ENCODE data around the gene SLC26A11.
"Not testable (repeated sequence)": the region's sequence is repeated elsewhere in the genome, so short reads cannot be mapped to it uniquely, and the experiment has no call there.

The SLC26A11 gene

GRCh38 chr17:80219013-80219762 lies 1.0 kb upstream of the SLC26A11 start:
- DNase-seq, result no peak

DNA sequence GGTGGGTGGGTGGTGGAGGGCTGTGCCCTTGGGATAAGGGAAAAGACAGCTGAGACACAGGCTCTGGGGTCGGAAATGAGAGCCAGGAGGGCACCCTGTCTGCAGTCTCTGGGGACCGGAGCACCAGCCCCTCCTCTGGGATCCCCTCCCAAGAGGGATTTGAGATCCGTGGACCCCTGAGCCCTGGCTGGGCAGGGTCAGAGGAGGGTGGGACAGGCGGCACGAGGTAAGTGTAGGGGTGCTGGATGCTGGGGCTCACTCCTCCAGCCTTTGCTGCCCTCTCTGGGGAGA lies 519 bp upstream of the SLC26A11 start:
- no peak for DNase-seq

DNA sequence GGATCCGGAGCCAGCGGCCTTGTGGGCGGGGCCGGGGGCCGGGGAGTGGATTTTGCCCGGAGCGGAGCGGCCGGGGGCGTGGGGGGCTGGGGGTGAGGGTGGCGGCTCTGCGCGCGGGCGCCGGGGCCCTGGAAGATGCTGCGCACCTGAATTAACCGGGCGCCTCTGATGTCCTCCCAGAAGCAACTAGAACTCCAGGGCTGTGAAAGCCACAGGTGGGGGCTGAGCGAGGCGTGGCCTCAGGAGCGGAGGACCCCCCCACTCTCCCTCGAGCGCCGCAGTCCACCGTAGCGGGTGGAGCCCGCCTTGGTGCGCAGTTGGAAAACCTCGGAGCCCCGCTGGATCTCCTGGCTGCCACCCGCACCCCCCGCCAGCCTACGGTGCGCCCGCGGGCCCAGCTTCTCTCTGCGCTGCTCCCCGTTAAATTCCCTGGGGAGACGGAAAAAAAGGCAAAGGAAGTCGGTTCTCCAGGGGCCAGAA lies 549 bp downstream of the SLC26A11 start:
- no peak for DNase-seq

GRCh38 chr17:80221351-80222105 lies 1.3 kb downstream of the SLC26A11 start:
- DNase-seq, result no peak

GRCh38 chr17:80222376-80223141 lies 2.3 kb downstream of the SLC26A11 start:
- no peak for DNase-seq

DNA sequence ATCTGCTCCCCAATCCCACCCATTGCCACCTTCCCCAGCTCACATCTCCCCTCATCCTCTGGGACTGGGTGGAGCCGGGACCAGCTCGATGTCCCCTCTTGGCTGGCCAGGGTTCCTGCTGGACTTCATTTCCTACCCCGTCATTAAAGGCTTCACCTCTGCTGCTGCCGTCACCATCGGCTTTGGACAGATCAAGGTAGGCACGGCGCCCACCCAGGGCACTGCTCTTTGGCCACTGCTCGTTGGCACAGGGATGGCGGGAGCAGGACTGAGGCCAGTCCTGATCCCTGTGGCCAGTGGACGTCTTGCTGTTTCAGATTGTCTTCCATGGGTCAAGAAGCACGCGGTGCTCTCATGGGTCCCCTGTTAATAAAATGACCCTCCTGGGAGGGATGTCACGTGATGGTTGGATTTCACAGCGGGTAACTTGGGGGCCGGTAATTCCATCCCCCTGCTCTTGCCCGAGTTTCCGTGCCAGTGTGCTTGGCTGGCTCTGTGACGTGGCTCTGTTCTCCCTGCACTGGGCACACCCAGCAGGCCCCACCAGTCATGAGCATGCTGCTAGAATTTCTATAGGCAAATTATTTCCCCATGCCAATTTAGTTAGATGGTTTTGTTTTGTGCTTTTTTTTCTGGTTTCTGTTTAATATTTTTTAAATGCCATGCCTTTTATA lies 3.1 kb downstream of the SLC26A11 start:
- no peak for DNase-seq

GRCh38 chr17:80223838-80224497 lies 3.7 kb downstream of the SLC26A11 start:
- DNase-seq, result no peak

DNA sequence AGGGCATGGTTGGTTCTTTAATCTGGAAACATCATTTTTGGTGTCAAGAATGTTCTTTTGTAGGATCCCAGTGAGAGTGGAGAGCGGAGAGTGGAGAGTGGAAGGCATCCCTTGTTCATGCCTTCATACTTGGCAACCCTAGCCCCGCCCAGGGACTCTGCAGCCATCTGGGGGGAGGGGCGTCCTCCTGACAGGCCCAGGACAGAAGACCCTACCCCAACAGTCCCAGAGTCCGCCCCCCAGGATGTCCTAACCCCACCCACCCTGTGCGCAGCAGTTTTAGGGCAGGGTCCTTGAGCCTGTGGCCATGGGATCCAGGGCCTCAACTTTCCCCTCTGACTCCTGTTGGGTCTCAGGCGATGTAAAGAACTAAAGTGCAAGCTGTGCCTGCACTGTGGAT lies 4.5 kb downstream of the SLC26A11 start:
- DNase-seq, result no peak

DNA sequence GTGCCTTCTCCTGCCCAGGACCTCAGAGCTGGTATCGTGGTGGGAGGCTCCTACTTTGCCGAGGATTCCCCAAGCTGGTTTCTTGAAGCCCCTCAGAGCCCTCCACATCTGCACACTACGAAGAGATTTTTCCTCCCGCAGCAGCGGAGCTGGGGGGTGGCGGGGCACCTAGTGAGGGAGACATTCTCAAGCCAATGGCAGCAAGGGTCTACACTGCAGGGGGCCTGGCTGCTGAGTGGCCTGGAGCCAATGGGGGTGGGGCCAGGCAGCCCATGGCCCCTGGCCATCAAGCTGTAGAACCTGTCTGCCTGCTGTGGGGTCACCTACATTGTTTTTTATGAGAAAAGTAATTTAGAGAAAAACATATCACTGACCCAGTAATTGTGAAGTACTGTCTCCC lies 5.0 kb downstream of the SLC26A11 start:
- no peak for DNase-seq

GRCh38 chr17:80227156-80227555 lies 6.9 kb downstream of the SLC26A11 start:
- no peak for DNase-seq

- no peak for DNase-seq
Measured at GRCh38 chr17:80227666-80228065, 7.4 kb downstream of the SLC26A11 start.

- DNase-seq, result no peak
Measured at GRCh38 chr17:80228477-80228876, 8.2 kb downstream of the SLC26A11 start.

DNA sequence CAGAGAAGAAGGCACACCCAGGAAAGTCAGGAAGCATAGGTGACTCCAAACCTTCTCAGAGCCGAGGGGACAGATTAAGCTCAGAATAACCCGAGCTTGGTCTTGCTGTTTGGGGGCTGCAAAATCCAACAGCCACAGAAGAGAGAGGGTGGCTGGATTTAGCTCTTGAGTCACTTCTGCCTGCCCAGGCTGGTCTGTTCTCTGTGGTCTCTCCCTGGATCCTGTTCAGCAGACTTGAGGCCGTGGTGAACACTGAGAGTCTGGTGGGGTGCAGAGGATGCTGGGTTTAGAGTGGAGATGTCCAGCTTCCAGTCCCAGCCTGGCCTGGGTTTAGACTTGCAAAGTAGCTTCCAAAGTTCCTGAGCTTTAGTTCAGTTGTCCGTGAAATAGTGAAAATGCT lies 8.8 kb downstream of the SLC26A11 start:
- DNase-seq, result no peak

- no peak for DNase-seq
Measured at GRCh38 chr17:80232438-80232837, 12.2 kb downstream of the SLC26A11 start.

DNA sequence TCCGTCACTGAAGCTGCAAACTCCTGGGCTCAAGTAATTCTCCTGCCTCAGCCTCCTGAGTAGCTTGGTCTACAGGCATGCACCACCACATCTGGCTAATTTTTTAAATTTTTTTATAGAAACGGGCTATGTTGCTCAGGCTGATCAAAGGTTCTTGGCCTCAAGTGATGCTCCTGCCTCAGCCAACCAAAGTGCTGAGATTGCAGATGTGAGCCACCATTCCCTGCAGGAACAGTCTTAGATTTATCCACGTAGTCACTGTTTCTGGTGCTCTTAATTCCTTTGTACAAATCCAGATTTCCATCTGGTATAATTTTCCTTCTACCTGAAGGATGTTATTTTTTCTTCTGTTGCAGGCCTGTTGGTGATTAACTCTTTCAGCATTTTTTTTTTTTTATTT lies 13.0 kb downstream of the SLC26A11 start:
- DNase-seq, result no peak

GRCh38 chr17:80236911-80237310 lies 16.7 kb downstream of the SLC26A11 start:
- DNase-seq, result no peak

DNA sequence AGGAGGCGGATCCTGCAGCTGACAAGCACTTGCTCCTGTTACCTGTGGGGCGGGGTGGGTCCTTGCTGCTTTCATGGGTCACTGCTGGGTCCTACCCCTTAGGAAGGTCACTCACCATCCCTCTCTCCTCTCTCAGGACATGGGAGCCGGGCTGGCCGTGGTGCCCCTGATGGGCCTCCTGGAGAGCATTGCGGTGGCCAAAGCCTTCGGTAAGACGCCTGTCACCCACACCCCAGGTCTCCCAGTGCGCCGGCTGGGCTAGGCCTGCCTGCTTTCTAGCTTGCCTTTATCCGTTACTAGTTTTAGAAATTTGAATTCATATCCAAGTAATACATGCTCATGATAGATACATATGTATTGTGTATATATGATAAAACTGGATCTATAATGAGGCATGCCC lies 17.2 kb downstream of the SLC26A11 start:
- no peak for DNase-seq

DNA sequence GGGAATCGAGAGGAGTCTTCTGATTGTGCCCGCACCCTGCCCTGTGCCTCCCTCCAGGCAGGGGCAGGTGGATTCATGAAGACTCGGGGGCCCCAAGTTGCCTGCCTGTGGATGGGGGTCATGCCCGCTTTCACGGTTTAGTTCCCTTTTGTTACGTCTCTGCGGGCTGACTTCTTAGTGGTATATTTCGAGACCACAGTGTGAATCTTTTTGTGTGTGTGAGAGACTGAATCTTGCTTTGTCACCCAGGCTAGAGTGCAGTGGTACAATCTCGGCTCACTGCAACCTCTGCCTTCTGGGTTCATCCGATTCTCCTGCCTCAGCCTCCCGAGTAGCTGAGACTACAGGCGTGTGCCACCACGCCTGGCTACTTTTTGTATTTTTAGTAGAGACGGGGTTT lies 22.3 kb downstream of the SLC26A11 start:
- no peak for DNase-seq

DNA sequence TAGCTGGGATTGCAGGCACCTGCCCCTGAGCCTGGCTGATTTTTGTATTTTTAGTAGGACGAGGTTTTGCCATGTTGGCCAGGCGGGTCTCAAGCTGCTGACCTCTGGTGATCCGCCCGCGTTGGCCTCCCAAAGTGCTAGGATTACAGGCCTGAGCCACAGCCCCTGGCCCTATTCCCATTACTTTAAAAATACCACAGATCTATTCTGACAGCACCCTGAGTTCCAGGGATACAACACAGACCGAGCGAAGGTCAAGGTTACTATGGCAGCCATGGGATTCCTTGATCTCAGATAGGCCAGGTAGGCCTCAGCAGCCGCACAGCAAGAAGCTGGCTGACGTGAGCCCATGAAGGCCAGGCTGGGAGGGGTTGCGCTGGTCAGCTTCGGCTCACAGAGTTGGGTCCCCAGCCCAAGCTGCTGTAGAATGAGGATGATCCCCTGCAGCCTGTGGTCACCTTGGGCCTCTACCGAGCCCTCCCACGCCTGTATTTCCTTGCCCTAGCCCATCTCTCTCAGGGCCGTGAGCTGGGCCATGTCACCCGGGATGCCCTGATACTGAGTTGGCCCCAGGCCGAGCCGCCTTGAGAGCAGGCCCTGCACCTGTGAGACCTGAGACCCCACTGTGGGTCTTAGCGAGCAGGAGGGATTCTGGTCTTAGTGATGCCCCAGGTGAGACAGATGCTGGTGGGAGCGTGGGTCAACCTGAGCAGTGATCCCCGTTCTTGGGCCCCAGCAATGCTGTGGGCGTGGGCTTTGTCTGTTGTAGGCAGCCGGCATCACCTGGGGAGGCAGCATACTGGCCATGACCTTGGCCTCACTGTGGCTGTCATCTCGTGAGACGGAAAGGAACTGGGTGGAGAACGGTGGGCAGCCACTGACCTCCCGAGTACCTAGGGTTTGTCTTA lies 23.6 kb downstream of the SLC26A11 start:
- DNase-seq, result no peak

DNA sequence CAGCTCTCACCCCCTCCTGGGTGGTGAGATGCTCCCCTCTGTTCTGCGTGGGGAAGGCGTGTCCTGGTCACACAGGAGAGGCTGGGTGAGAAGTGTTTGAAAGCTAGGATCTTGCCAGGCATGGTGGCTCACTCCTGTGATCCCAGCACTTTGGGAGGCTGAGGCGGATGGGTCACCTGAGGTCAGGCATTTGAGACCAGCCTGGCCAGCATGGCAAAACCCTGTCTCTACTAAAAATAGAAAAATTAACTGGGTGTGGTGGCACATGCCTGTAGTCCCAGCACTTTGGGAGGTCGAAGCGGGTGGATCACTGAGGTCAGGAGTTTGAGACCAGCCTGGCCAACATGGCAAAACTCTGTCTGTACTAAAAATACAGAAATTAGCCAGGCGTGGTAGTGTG lies 24.2 kb downstream of the SLC26A11 start:
- DNase-seq, result not testable (repeated sequence)

DNA sequence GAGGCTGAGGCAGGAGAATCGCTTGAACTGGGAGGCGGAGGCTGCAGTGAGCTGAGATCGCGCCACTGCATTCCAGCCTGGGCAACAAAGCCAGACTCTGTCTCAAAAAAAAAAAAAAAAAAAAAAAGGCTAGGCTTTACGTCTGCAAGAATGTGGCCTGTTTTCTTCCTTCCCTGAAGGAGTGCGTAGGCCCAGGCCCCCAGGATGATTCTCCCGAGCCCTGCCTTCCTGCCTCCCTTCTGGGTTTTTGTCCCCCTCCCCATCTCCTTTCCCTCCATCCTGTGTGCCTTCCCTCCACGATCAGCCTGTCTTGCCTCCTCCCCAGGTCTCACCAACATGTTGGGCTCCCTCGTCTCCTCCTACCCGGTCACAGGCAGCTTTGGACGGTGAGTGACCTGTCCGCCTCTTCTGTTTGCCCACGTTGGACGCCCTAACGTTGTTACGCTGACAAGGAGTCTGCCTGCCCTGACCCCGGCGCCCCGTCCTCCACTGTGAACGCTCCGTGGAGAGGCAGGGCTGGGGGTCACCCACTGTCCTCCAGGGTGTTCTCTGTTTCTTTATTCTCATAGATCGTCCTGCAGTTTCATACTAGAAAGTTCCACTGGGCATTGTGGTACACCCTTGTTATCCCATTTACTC lies 24.8 kb downstream of the SLC26A11 start:
- no peak for DNase-seq
